HepG2 (cell line): ENCODE measurements around the gene NACC2. TPM values are rescaled to one million over a fixed set of nuclear protein-coding genes. Genes with fewer than 3 reads are reported as not detected.
A peak's percentile ranks its signal among the peaks of the same experiment; 100 is the strongest.

ENCODE experiments used
- AKAP8 ChIP-seq: sonication (generic); formaldehyde crosslinking; IDR thresholded peaks from 2 replicates; pipeline ENCODE4 v1.5.1; 2020; ENCODE audit warnings: mild to moderate bottlenecking, missing genetic modification reagents
- CENPT ChIP-seq: sonication (generic); formaldehyde crosslinking; IDR thresholded peaks from 2 replicates; pipeline ENCODE4 v1.8.0; 2022; ENCODE audit warnings: low read depth, mild to moderate bottlenecking, moderate library complexity, missing genetic modification reagents
- EED ChIP-seq: sonication (generic); formaldehyde crosslinking; IDR thresholded peaks from 2 replicates; pipeline ENCODE4 v1.5.0; 2020; ENCODE audit warnings: mild to moderate bottlenecking, missing genetic modification reagents
- FOXC1 ChIP-seq: sonication (generic); formaldehyde crosslinking; IDR thresholded peaks from 2 replicates; pipeline ENCODE4 v1.8.0; 2022; ENCODE audit warnings: mild to moderate bottlenecking, missing genetic modification reagents, borderline replicate concordance
- JUND ChIP-seq: sonication (generic); formaldehyde crosslinking; IDR thresholded peaks from 2 replicates; pipeline ENCODE4 v1.8.0; 2022; ENCODE audit warnings: mild to moderate bottlenecking, missing genetic modification reagents
- KDM5B ChIP-seq: sonication (generic); formaldehyde crosslinking; IDR thresholded peaks from 2 replicates; pipeline ENCODE4 v1.4.0; 2020; ENCODE audit warnings: missing genetic modification reagents, mild to moderate bottlenecking, borderline replicate concordance
- MAFG ChIP-seq: sonication (generic); formaldehyde crosslinking; IDR thresholded peaks from 2 replicates; pipeline ENCODE4 v1.5.1; 2020; ENCODE audit warnings: mild to moderate bottlenecking, missing genetic modification reagents
- SIN3B ChIP-seq: fragments of 150-350 bp; IDR thresholded peaks from 2 replicates; pipeline ENCODE4 v1.6.1; 2014; ENCODE audit warnings: low read length
- SP5 ChIP-seq: IDR thresholded peaks from 2 replicates; pipeline ENCODE4 v1.6.1; 2016; ENCODE audit warnings: low read depth, borderline replicate concordance
- YEATS2 ChIP-seq: sonication (generic); formaldehyde crosslinking; IDR thresholded peaks from 2 replicates; pipeline ENCODE4 v1.4.0; 2020; ENCODE audit warnings: missing genetic modification reagents, borderline replicate concordance
- ZC3H4 ChIP-seq: sonication (generic); formaldehyde crosslinking; IDR thresholded peaks from 2 replicates; pipeline ENCODE4 v1.4.0; 2020; ENCODE audit warnings: missing genetic modification reagents, borderline replicate concordance
- ZNF124 ChIP-seq: sonication (generic); formaldehyde crosslinking; IDR thresholded peaks from 2 replicates; pipeline ENCODE4 v1.4.0; 2020; ENCODE audit warnings: missing genetic modification reagents
- ZNF207 ChIP-seq: fragments of 450-650 bp; IDR thresholded peaks from 2 replicates; pipeline ENCODE4 v1.6.1; 2016; ENCODE audit warnings: antibody characterized with exemption, borderline replicate concordance
- ZNF501 ChIP-seq: sonication (generic); formaldehyde crosslinking; IDR thresholded peaks from 2 replicates; pipeline ENCODE4 v1.5.1; 2020; ENCODE audit warnings: mild to moderate bottlenecking, moderate library complexity, missing genetic modification reagents
- ZNF546 ChIP-seq: sonication (generic); formaldehyde crosslinking; conservative IDR thresholded peaks from 2 replicates; pipeline ENCODE4 v1.8.1; 2023; ENCODE audit warnings: mild to moderate bottlenecking, missing genetic modification reagents
- ZNF644 ChIP-seq: IDR thresholded peaks from 2 replicates; pipeline ENCODE4 v1.6.1; 2016; ENCODE audit warnings: low read depth
- ZNF660 ChIP-seq: sonication (generic); formaldehyde crosslinking; IDR thresholded peaks from 2 replicates; pipeline ENCODE4 v1.5.1; 2020; ENCODE audit warnings: mild to moderate bottlenecking, low read depth, missing genetic modification reagents, borderline replicate concordance
- ZNF777 ChIP-seq: sonication (generic); formaldehyde crosslinking; IDR thresholded peaks from 2 replicates; pipeline ENCODE4 v1.4.0; 2020; ENCODE audit warnings: missing genetic modification reagents
- polyA plus RNA-seq, 8 experiments: library from polyadenylated mRNA; depleted of rRNA in 3 of 8; stranded (reverse) in 7 of 8; unstranded in 1 of 8; fragments of >200 nt; fragmentation: Illumina TruSeq in 4 of 8; extraction: Trizol in 4 of 8; gene quantifications; 2 replicates each; pipeline versions ENCODE4 v1.2.1 to v1.2.3, GENCODE V29; 2011 to 2016; ENCODE audit warnings: low read depth in 4 of 8, missing spikeins in 1 of 8, mixed read lengths in 1 of 8; ENCODE audit not compliant: insufficient read depth in 1 of 8
- total RNA-seq, 5 experiments: library from RNA; depleted of rRNA; stranded (reverse); fragments of >200 nt; fragmentation: Illumina TruSeq; extraction: Trizol; gene quantifications; 2 replicates each; pipeline ENCODE4 v1.2.3, GENCODE V29; 2016; ENCODE audit warnings: low read depth in 1 of 5
- TF ChIP-seq, protein P1 (sequence below): sonication (generic); formaldehyde crosslinking; IDR thresholded peaks from 2 replicates; pipeline ENCODE4 v1.4.0; 2020; ENCODE audit warnings: missing genetic modification reagents
- TF ChIP-seq, protein P2 (sequence below): sonication (generic); formaldehyde crosslinking; IDR thresholded peaks from 2 replicates; pipeline ENCODE4 v1.4.0; 2020; ENCODE audit warnings: missing genetic modification reagents
- TF ChIP-seq, protein P3 (sequence below): sonication (generic); formaldehyde crosslinking; IDR thresholded peaks from 2 replicates; pipeline ENCODE4 v1.9.0; 2021; ENCODE audit warnings: missing genetic modification reagents, mild to moderate bottlenecking, borderline replicate concordance

NACC2 gene
- total and polyA plus RNA-seq, 2 of the 13 experiments (the other 11 are each of a cell fraction or from before 2014, with no cell fraction given), result 5.9 to 12.3 TPM

DNA sequence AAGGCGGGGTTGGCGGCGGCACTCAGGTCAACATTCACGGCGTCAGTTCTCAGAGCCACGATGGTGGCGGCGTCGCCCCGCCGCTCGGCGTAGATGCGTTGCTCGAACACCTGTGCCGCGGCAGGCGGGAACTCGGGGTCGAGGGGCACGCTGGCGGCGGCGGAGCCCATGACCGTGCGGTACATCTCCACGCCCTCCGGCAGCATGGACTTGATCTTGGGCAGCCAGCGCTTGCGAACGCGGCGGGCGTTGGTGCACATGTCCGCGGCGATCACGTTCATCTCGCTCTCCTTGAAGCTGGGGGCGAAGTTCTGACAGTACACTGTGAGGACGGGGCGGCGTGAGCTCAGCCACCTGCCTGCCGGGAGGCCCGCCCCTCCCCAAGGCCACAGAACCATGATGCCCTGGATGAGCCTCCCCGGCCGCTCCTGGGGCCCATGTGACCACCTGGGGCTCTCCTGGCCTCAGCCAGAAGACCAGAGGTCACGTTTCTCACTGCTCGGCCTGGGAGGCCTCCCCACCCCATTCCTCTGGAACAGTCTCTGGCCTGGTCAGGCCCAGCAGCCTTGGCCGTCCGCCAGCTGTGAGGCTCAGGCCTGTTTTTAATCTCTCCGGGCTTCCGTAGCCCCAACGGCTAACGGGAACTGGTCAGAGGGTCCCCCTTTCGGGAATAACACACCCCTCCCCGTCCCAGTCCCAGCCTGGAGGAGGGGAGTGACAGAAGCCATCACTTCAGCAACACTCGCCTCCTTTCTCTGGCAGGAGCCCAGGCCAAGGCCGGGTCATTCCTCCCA lies 83.2 kb downstream of the NACC2 start (continued):
- TF ChIP-seq SIN3B (no peak), YEATS2 (CRISPR knock-in tag) (peak; percentile 94; the same call in 1 of the 2 replicates), AKAP8 (CRISPR knock-in tag) (peak; percentile 96; the same call in 1 of the 2 replicates), ZNF124 (CRISPR knock-in tag) (peak; percentile 79; the same call in 1 of the 2 replicates), JUND (CRISPR knock-in tag) (peak; percentile 67), ZC3H4 (CRISPR knock-in tag) (no peak), ZNF644 (no peak; the same call in 1 of the 2 replicates), ZNF546 (peak; percentile 79; the same call in 1 of the 2 replicates), KDM5B (CRISPR knock-in tag) (peak; percentile 99), ZNF207 (no peak), EED (CRISPR knock-in tag) (no peak), MAFG (CRISPR knock-in tag) (no peak), ZNF660 (peak; percentile 84; the same call in 1 of the 2 replicates), ZNF777 (CRISPR knock-in tag) (peak; percentile 65; the same call in 1 of the 2 replicates), ZNF501 (peak; percentile 99), SP5 (CRISPR knock-in tag) (peak; percentile 90), FOXC1 (peak; percentile 62; the same call in 1 of the 2 replicates), CENPT (CRISPR knock-in tag) (peak; percentile 89; the same call in 1 of the 2 replicates)
- TF ChIP-seq, protein P1, sequence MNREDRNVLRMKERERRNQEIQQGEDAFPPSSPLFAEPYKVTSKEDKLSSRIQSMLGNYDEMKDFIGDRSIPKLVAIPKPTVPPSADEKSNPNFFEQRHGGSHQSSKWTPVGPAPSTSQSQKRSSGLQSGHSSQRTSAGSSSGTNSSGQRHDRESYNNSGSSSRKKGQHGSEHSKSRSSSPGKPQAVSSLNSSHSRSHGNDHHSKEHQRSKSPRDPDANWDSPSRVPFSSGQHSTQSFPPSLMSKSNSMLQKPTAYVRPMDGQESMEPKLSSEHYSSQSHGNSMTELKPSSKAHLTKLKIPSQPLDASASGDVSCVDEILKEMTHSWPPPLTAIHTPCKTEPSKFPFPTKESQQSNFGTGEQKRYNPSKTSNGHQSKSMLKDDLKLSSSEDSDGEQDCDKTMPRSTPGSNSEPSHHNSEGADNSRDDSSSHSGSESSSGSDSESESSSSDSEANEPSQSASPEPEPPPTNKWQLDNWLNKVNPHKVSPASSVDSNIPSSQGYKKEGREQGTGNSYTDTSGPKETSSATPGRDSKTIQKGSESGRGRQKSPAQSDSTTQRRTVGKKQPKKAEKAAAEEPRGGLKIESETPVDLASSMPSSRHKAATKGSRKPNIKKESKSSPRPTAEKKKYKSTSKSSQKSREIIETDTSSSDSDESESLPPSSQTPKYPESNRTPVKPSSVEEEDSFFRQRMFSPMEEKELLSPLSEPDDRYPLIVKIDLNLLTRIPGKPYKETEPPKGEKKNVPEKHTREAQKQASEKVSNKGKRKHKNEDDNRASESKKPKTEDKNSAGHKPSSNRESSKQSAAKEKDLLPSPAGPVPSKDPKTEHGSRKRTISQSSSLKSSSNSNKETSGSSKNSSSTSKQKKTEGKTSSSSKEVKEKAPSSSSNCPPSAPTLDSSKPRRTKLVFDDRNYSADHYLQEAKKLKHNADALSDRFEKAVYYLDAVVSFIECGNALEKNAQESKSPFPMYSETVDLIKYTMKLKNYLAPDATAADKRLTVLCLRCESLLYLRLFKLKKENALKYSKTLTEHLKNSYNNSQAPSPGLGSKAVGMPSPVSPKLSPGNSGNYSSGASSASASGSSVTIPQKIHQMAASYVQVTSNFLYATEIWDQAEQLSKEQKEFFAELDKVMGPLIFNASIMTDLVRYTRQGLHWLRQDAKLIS (CRISPR knock-in tag), result no peak
- TF ChIP-seq, protein P2, sequence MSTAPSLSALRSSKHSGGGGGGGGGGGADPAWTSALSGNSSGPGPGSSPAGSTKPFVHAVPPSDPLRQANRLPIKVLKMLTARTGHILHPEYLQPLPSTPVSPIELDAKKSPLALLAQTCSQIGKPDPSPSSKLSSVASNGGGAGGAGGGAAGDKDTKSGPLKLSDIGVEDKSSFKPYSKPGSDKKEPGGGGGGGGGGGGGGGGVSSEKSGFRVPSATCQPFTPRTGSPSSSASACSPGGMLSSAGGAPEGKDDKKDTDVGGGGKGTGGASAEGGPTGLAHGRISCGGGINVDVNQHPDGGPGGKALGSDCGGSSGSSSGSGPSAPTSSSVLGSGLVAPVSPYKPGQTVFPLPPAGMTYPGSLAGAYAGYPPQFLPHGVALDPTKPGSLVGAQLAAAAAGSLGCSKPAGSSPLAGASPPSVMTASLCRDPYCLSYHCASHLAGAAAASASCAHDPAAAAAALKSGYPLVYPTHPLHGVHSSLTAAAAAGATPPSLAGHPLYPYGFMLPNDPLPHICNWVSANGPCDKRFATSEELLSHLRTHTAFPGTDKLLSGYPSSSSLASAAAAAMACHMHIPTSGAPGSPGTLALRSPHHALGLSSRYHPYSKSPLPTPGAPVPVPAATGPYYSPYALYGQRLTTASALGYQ (CRISPR knock-in tag), result peak; percentile 78; the same call in 1 of the 2 replicates
- TF ChIP-seq, protein P3, sequence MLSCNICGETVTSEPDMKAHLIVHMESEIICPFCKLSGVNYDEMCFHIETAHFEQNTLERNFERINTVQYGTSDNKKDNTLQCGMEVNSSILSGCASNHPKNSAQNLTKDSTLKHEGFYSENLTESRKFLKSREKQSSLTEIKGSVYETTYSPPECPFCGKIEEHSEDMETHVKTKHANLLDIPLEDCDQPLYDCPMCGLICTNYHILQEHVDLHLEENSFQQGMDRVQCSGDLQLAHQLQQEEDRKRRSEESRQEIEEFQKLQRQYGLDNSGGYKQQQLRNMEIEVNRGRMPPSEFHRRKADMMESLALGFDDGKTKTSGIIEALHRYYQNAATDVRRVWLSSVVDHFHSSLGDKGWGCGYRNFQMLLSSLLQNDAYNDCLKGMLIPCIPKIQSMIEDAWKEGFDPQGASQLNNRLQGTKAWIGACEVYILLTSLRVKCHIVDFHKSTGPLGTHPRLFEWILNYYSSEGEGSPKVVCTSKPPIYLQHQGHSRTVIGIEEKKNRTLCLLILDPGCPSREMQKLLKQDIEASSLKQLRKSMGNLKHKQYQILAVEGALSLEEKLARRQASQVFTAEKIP (CRISPR knock-in tag), result no peak
